HCT116 (cell line): ENCODE results near the gene CXCL13. TPM values are rescaled to one million over a fixed set of nuclear protein-coding genes. Genes with fewer than 3 reads are reported as not detected.

ENCODE experiments used
- ATAC-seq: fragments of 200-7000 bp; cut with Tn5 transposase; 2 replicates; pipeline ENCODE4 v1.9.1; 2020; ENCODE audit warnings: mild to moderate bottlenecking, moderate library complexity
- BruUV-seq: library from RNA; stranded (reverse); fragments of 400-500 nt; replicated peaks from 2 replicates; lab custom pipeline; 2021; lab: Mats Ljungman, UMichigan
- CTCF ChIA-PET: fragments of 300-600 bp; sonication (Branson Sonifier 250); formaldehyde crosslinking; loops from one replicate; lab custom pipeline; 2021; ENCODE audit warnings: antibody characterized with exemption; lab: Charles Lee
- POLR2A ChIA-PET: fragments of 300-600, 350-600 bp; sonication (Branson Sonifier 250); formaldehyde crosslinking; loops from one replicate; lab custom pipeline; 2021; ENCODE audit warnings: antibody characterized with exemption; lab: Charles Lee
- RAD21 ChIA-PET, 2 experiments: fragments of 300-600 bp; sonication (Branson Sonifier 250); formaldehyde crosslinking; loops; one replicate each; lab custom pipeline; 2023; ENCODE audit warnings: low total read pairs in 2 of 2; ENCODE audit not compliant: uncharacterized antibody in 2 of 2, unreplicated experiment in 2 of 2, low non-redundant PET in 1 of 2; lab: Charles Lee
- DNase-seq: peaks from one replicate; pipeline ENCODE4 v3.0.0-alpha.2; 2010; ENCODE audit warnings: low read depth, low spot score
- H2AFZ ChIP-seq: fragments of 200-600 bp; shearing (Covaris generic), sonication (generic); 2 replicates; pipeline ENCODE4 v1.6.1; 2017; ENCODE audit warnings: low read depth, mixed run types, mixed read lengths, antibody characterized with exemption, low read length; ENCODE audit not compliant: poor library complexity, severe bottlenecking
- H3K27ac ChIP-seq: 2 replicates; pipeline ENCODE4 v1.5.1; 2012; ENCODE audit warnings: low read depth, low read length
- H3K27me3 ChIP-seq: fragments of 200-600 bp; sonication (generic); 2 replicates; pipeline ENCODE4 v1.6.1; 2016; ENCODE audit warnings: mixed run types, low read length, mixed read lengths; ENCODE audit not compliant: insufficient read depth
- H3K36me3 ChIP-seq, 2 experiments: fragments of 200-500 bp in 1 of 2; fragments of 200-600 bp in 1 of 2; sonication (Bioruptor generic) in 1 of 2; sonication (generic) in 1 of 2; 2 replicates each; pipeline versions ENCODE4 v1.5.1 to v1.6.1; 2014 to 2016; ENCODE audit warnings: low read length in 2 of 2, inconsistent platforms in 1 of 2, mixed read lengths in 1 of 2, mixed run types in 1 of 2; ENCODE audit not compliant: insufficient read depth in 2 of 2, control insufficient read depth in 1 of 2
- H3K4me1 ChIP-seq, 2 experiments: fragments of 200-600 bp in 1 of 2; sonication (generic) in 1 of 2; 2 replicates each; pipeline versions ENCODE4 v1.5.1 to v1.6.1; 2012 to 2017; ENCODE audit warnings: low read length in 2 of 2, inconsistent platforms in 1 of 2, mild to moderate bottlenecking in 1 of 2, mixed read lengths in 1 of 2, mixed run types in 1 of 2, moderate library complexity in 1 of 2; ENCODE audit not compliant: insufficient read depth in 2 of 2, control insufficient read depth in 1 of 2
- H3K4me2 ChIP-seq: fragments of 200-600 bp; sonication (generic); 2 replicates; pipeline ENCODE4 v1.6.1; 2017; ENCODE audit warnings: mixed run types, low read length, mixed read lengths
- H3K4me3 ChIP-seq, 2 experiments: fragments of 200-600 bp in 1 of 2; sonication (generic) in 1 of 2; replicated peaks in 1 of 2; 2 replicates each; pipeline ENCODE4 v1.5.1; 2011 to 2016; ENCODE audit warnings: low read length in 2 of 2, control low read depth in 1 of 2, low read depth in 1 of 2, mild to moderate bottlenecking in 1 of 2, mixed read lengths in 1 of 2, mixed run types in 1 of 2
- H3K79me2 ChIP-seq: fragments of 200-600 bp; sonication (generic); 2 replicates; pipeline ENCODE4 v1.6.1; 2017; ENCODE audit warnings: mild to moderate bottlenecking, mixed run types, low read length, moderate library complexity, mixed read lengths; ENCODE audit not compliant: insufficient read depth
- H3K9ac ChIP-seq: fragments of 200-600 bp; sonication (generic); 2 replicates; pipeline ENCODE4 v1.6.1; 2016; ENCODE audit warnings: low read length, mixed read lengths
- H3K9me2 ChIP-seq: fragments of 200-600 bp; sonication (generic), shearing (Covaris generic); 2 replicates; pipeline ENCODE4 v1.6.1; 2017; ENCODE audit warnings: mixed run types, mild to moderate bottlenecking, moderate library complexity; ENCODE audit not compliant: insufficient read depth
- H3K9me3 ChIP-seq, 2 experiments: fragments of 200-500 bp in 1 of 2; fragments of 200-600 bp in 1 of 2; sonication (Bioruptor generic) in 1 of 2; sonication (generic) in 1 of 2; 2 replicates each; pipeline ENCODE4 v1.6.1; 2014 to 2017; ENCODE audit warnings: low read length in 2 of 2, mixed read lengths in 2 of 2, inconsistent platforms in 1 of 2, low read depth in 1 of 2, mild to moderate bottlenecking in 1 of 2, mixed run types in 1 of 2, moderate library complexity in 1 of 2; ENCODE audit not compliant: control insufficient read depth in 1 of 2, insufficient read depth in 1 of 2
- H4K20me1 ChIP-seq: fragments of 200-600 bp; sonication (generic), shearing (Covaris generic); 2 replicates; pipeline ENCODE4 v1.6.1; 2017; ENCODE audit warnings: mixed run types, mild to moderate bottlenecking, moderate library complexity; ENCODE audit not compliant: insufficient read depth
- EZH2phosphoT487 ChIP-seq: fragments of 200-600 bp; IDR thresholded peaks from 2 replicates; pipeline ENCODE4 v1.6.1; 2018; ENCODE audit warnings: antibody characterized with exemption, borderline replicate concordance
- JUND ChIP-seq: IDR thresholded peaks from 2 replicates; pipeline ENCODE4 v1.6.1; 2012
- REST ChIP-seq: IDR thresholded peaks from 2 replicates; pipeline ENCODE4 v1.6.1; 2012; ENCODE audit warnings: low read depth
- SIN3A ChIP-seq: IDR thresholded peaks from 2 replicates; pipeline ENCODE4 v1.6.1; 2012; ENCODE audit warnings: low read depth
- SRF ChIP-seq: IDR thresholded peaks from 2 replicates; pipeline ENCODE4 v1.6.1; 2012; ENCODE audit warnings: low read depth
- TCF7L2 ChIP-seq: IDR thresholded peaks from 2 replicates; pipeline ENCODE4 v1.7.0; 2011; ENCODE audit warnings: borderline replicate concordance, inconsistent platforms; ENCODE audit not compliant: insufficient read depth, insufficient read length; ENCODE audit errors: extremely low read depth
- YY1 ChIP-seq: IDR thresholded peaks from 2 replicates; pipeline ENCODE4 v1.6.1; 2011; ENCODE audit warnings: low read length, low read depth, moderate library complexity, mild to moderate bottlenecking; ENCODE audit not compliant: insufficient replicate concordance; ENCODE audit errors: extremely low read depth
- ZFX ChIP-seq: fragments of 450-650 bp; IDR thresholded peaks from 2 replicates; pipeline ENCODE4 v1.6.1; 2017
- ZNF274 ChIP-seq: fragments of 200-500 bp; sonication (Bioruptor generic); IDR thresholded peaks from 2 replicates; pipeline ENCODE4 v1.6.1; 2014; ENCODE audit warnings: mild to moderate bottlenecking, low read depth, low read length, inconsistent platforms
- intact Hi-C: fragments of 100-400 bp; cut with micrococcal nuclease; formaldehyde crosslinking; loops from 2 replicates; pipeline ENCODE4 v1.10.0; 2022
- total RNA-seq: library from RNA; stranded (reverse); gene quantifications from one replicate; pipeline ENCODE4 v1.2.1, GENCODE V29; 2021; ENCODE audit not compliant: unreplicated experiment
- TF ChIP-seq, protein P1 (sequence below): IDR thresholded peaks from 2 replicates; pipeline ENCODE4 v1.6.1; 2012

Gene CXCL13
- total RNA-seq, 1 experiment from 2014 or later, result not detected

- no peak overlapping the region for H3K4me3 ChIP-seq
- no TSS peak for BruUV-seq
- RAD21 ChIA-PET, result no interaction called here
- TF ChIP-seq TCF7L2 (no peak), EZH2phosphoT487 (no peak), REST (no peak), SRF (no peak), YY1 (no peak), ZFX (no peak), ZNF274 (no peak), JUND (no peak), SIN3A (no peak)
- TF ChIP-seq, protein P1, sequence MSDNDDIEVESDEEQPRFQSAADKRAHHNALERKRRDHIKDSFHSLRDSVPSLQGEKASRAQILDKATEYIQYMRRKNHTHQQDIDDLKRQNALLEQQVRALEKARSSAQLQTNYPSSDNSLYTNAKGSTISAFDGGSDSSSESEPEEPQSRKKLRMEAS, result no peak
- H3K27me3 ChIP-seq, result no peaks in the 10 kb centered on the region
- H3K9ac ChIP-seq, result no peak overlapping the region
- H3K79me2 ChIP-seq, result no peaks in the 10 kb centered on the region
- H3K9me2 ChIP-seq, result no peaks in the 10 kb centered on the region
- peaks cover 12 to 16% of the 10 kb centered on the region in 2 experiments for H3K4me1 ChIP-seq
- POLR2A ChIA-PET, result no interaction called here
- no peaks in the 10 kb centered on the region for H4K20me1 ChIP-seq
- ATAC-seq (no peak), DNase-seq (no peak)
- no peak overlapping the region for H3K27ac ChIP-seq
- no peak overlapping the region for H3K4me2 ChIP-seq
- no peak overlapping the region for H2AFZ ChIP-seq
- intact Hi-C loops, result no loop called here
- CTCF ChIA-PET, result no interaction called here
- no peaks in the 10 kb centered on the region for H3K36me3 ChIP-seq
- H3K9me3 ChIP-seq, result no peaks in the 10 kb centered on the region
Measured at GRCh38 chr4:77582156-77582555, 23.5 kb upstream of the CXCL13 start.
